Left ventricle myocardium inferior (tissue), 1 donor: ENCODE measurements around the gene ULK2. TPM values are rescaled to one million over a fixed set of nuclear protein-coding genes. Genes with fewer than 3 reads are reported as not detected.

ENCODE experiments used
- DNase-seq: peaks from one replicate; pipeline ENCODE4 v3.0.0-alpha.2; 2020
- H3K27ac ChIP-seq: fragments of 200-600 bp; replicated peaks from 2 replicates; pipeline ENCODE4 v1.8.0; 2021
- H3K27me3 ChIP-seq: fragments of 200-600 bp; 2 replicates; pipeline ENCODE4 v1.8.0; 2021; ENCODE audit warnings: low read depth
- H3K36me3 ChIP-seq: fragments of 200-600 bp; 2 replicates; pipeline ENCODE4 v1.8.0; 2021
- H3K4me1 ChIP-seq: fragments of 200-600 bp; 2 replicates; pipeline ENCODE4 v1.8.0; 2021
- H3K4me3 ChIP-seq: fragments of 200-600 bp; 2 replicates; pipeline ENCODE4 v1.8.0; 2021; ENCODE audit warnings: mild to moderate bottlenecking, moderate library complexity
- H3K9me3 ChIP-seq: fragments of 200-600 bp; replicated peaks from 2 replicates; pipeline ENCODE4 v1.8.0; 2021
- CTCF ChIP-seq: fragments of 200-600 bp; IDR thresholded peaks from 2 replicates; pipeline ENCODE4 v1.8.0; 2021; ENCODE audit warnings: antibody characterized with exemption, mild to moderate bottlenecking, borderline replicate concordance
- intact Hi-C: fragments of 100-400 bp; cut with micrococcal nuclease; formaldehyde crosslinking; loops from one replicate; pipeline ENCODE4 v1.11.0; 2022
- total RNA-seq: library from RNA; stranded (reverse); fragmentation: NEBNext Ultra II Directional; extraction: Animal tissue kit (Norgen Biotek cat#: 25700); gene quantifications from one replicate; pipeline ENCODE4 v1.2.1, GENCODE V29; 2021
- donor health status: DM: no; HTN: yes; CAD: no; lungs with severe emphysema.

ULK2 gene
- total RNA-seq, 1 donor from 2014 or later: 19.1 TPM

- no peak for DNase-seq
- TF ChIP-seq CTCF: no peak
- Histone ChIP-seq H3K9me3 (no peaks in the 10 kb centered on the region), H3K27ac (no peak overlapping the region), H3K4me1 (no peaks in the 10 kb centered on the region), H3K36me3 (no peaks in the 10 kb centered on the region), H3K4me3 (no peak overlapping the region), H3K27me3 (peaks cover 33% of the 10 kb centered on the region)
- intact Hi-C loops: no loop called here
Observed at GRCh38 chr17:19877364-19877945, 9.7 kb upstream of the ULK2 start.

GRCh38 chr17:19876529-19877161 is 8.9 kb upstream of the ULK2 start:
- Histone ChIP-seq H3K9me3 (no peaks in the 10 kb centered on the region), H3K27ac (peak overlapping the region; percentile 16), H3K27me3 (peaks cover 33% of the 10 kb centered on the region), H3K4me3 (no peak overlapping the region), H3K4me1 (no peaks in the 10 kb centered on the region), H3K36me3 (no peaks in the 10 kb centered on the region)
- peak; percentile 64 for DNase-seq
- no peak for TF ChIP-seq CTCF
- intact Hi-C loops: no loop called here

- no peaks in the 10 kb centered on the region for H3K36me3 ChIP-seq
- no peak overlapping the region for H3K4me3 ChIP-seq
- intact Hi-C loops: no loop called here
- DNase-seq: no peak
- no peaks in the 10 kb centered on the region for H3K4me1 ChIP-seq
- no peak overlapping the region for H3K27ac ChIP-seq
- peaks cover 25% of the 10 kb centered on the region for H3K27me3 ChIP-seq
- no peaks in the 10 kb centered on the region for H3K9me3 ChIP-seq
- TF ChIP-seq CTCF: no peak
Observed at GRCh38 chr17:19874256-19874655, 6.5 kb upstream of the ULK2 start.

- Histone ChIP-seq H3K27ac (no peak overlapping the region), H3K27me3 (peaks cover 16% of the 10 kb centered on the region), H3K4me1 (no peaks in the 10 kb centered on the region), H3K9me3 (no peaks in the 10 kb centered on the region), H3K4me3 (no peak overlapping the region), H3K36me3 (no peaks in the 10 kb centered on the region)
- no peak for TF ChIP-seq CTCF
- intact Hi-C loops: no loop called here
- no peak for DNase-seq
Observed at GRCh38 chr17:19873346-19873745, 5.6 kb upstream of the ULK2 start.

GRCh38 chr17:19868079-19868395 is 301 bp upstream of the ULK2 start:
- Histone ChIP-seq H3K27ac (peak overlapping the region; percentile 85), H3K36me3 (no peaks in the 10 kb centered on the region), H3K27me3 (no peaks in the 10 kb centered on the region), H3K9me3 (no peaks in the 10 kb centered on the region), H3K4me1 (peaks cover 22% of the 10 kb centered on the region), H3K4me3 (peak overlapping the region; percentile 89)
- no peak for TF ChIP-seq CTCF
- intact Hi-C loops: no loop called here
- no peak for DNase-seq
